Esophagus (tissue), 2 donors: ENCODE results near the gene TRIM69. TPM values are rescaled to one million over a fixed set of nuclear protein-coding genes. Genes with fewer than 3 reads are reported as not detected.
A peak's percentile ranks its signal among the peaks of the same experiment; 100 is the strongest.

Experiments
- H3K27ac ChIP-seq, 2 donors: one replicate each; pipeline ENCODE4 v1.5.1; 2013; ENCODE audit warnings: low read depth in 2 of 2, mild to moderate bottlenecking in 2 of 2, inconsistent platforms in 1 of 2, low read length in 1 of 2, moderate library complexity in 1 of 2
- H3K27me3 ChIP-seq, 2 donors: one replicate each; pipeline ENCODE4 v1.6.1; 2013; ENCODE audit warnings: low read length in 2 of 2, control low read depth in 1 of 2, mild to moderate bottlenecking in 1 of 2; ENCODE audit not compliant: insufficient read depth in 2 of 2, control insufficient read depth in 1 of 2
- H3K36me3 ChIP-seq, 2 donors: one replicate each; pipeline ENCODE4 v1.6.1; 2013; ENCODE audit warnings: low read length in 1 of 2; ENCODE audit not compliant: control insufficient read depth in 2 of 2, insufficient read depth in 2 of 2
- H3K4me1 ChIP-seq, 2 donors: one replicate each; pipeline ENCODE4 v1.6.1; 2013; ENCODE audit warnings: low read length in 1 of 2; ENCODE audit not compliant: control insufficient read depth in 2 of 2, insufficient read depth in 2 of 2
- H3K4me3 ChIP-seq, 2 donors: one replicate each; pipeline ENCODE4 v1.5.1; 2013; ENCODE audit warnings: low read length in 2 of 2, mild to moderate bottlenecking in 2 of 2, low read depth in 1 of 2, moderate library complexity in 1 of 2
- H3K9me3 ChIP-seq, 2 donors: one replicate each; pipeline ENCODE4 v1.6.1; 2013; ENCODE audit warnings: mild to moderate bottlenecking in 2 of 2, low read depth in 1 of 2, low read length in 1 of 2, moderate library complexity in 1 of 2; ENCODE audit not compliant: control insufficient read depth in 2 of 2, insufficient read depth in 1 of 2
- WGBS, 2 donors: extraction: QIAGEN DNeasy Blood & Tissue Kit; methylation state at CpG; one replicate each; pipeline ENCODE4 v1.1.7; 2013; 5-methylcytosine and 5-hydroxymethylcytosine counted together
- polyA plus RNA-seq, 2 donors: library from polyadenylated mRNA; stranded (reverse); fragments of 200-250 nt; gene quantifications; one replicate each; pipeline ENCODE4 v1.2.3, GENCODE V29; 2013
- donor health status: healthy with polysubstance abuse.
- donor health status: Bipolar disorder and iron deficiency.

TRIM69 gene
- polyA plus RNA-seq, 2 donors: 9.4 to 11.1 TPM

- Histone ChIP-seq H3K4me3 (no peak overlapping the region), H3K27ac (no peak overlapping the region), H3K9me3 (no peaks in the 10 kb centered on the region), H3K27me3 (no peaks in the 10 kb centered on the region), H3K4me1 (peaks cover 0 to 5% of the 10 kb centered on the region in 2 donors), H3K36me3 (no peaks in the 10 kb centered on the region)
- 97 to 99% methylated on average over 2 of the region's 2 CpGs for WGBS, 2 donors
These were observed 29.9 kb upstream of the TRIM69 start for GRCh38 chr15:44706401-44706800.

GRCh38 chr15:44706946-44707636 lies 29.2 kb upstream of the TRIM69 start:
- 80 to 84% methylated on average over 2 of the region's 2 CpGs for WGBS, 2 donors
- H3K36me3 ChIP-seq: no peaks in the 10 kb centered on the region
- H3K4me1 ChIP-seq: peaks cover 0 to 5% of the 10 kb centered on the region in 2 donors
- no peak overlapping the region for H3K4me3 ChIP-seq
- H3K27me3 ChIP-seq: no peaks in the 10 kb centered on the region
- no peaks in the 10 kb centered on the region for H3K9me3 ChIP-seq
- H3K27ac ChIP-seq: no peak overlapping the region

GRCh38 chr15:44710236-44711095 lies 25.9 kb upstream of the TRIM69 start:
- peaks cover 0 to 5% of the 10 kb centered on the region in 2 donors for H3K4me1 ChIP-seq
- WGBS, 2 donors: 20 to 23% methylated on average over 11 of the region's 11 CpGs
- peak overlapping the region; percentile 98 to 99 for H3K4me3 ChIP-seq
- H3K9me3 ChIP-seq: no peaks in the 10 kb centered on the region
- no peaks in the 10 kb centered on the region for H3K36me3 ChIP-seq
- peak overlapping the region; percentile 99 to 100 for H3K27ac ChIP-seq
- no peaks in the 10 kb centered on the region for H3K27me3 ChIP-seq

GRCh38 chr15:44711096-44711742 lies 25.1 kb upstream of the TRIM69 start, which contains the start of the genes B2M and PATL2:
Gene B2M (plus strand): TSS chr15:44711517. CDS start chr15:44711547, 30 bp downstream.
Gene PATL2 (minus strand): TSS chr15:44711323. CDS start chr15:44676490, 34,833 bp downstream.
- peaks cover 0 to 5% of the 10 kb centered on the region in 2 donors for H3K4me1 ChIP-seq
- no peaks in the 10 kb centered on the region for H3K27me3 ChIP-seq
- no peaks in the 10 kb centered on the region for H3K9me3 ChIP-seq
- H3K27ac ChIP-seq: peak within 1 kb of the TSS; percentile 99 to 100
- peaks cover 4 to 5% of the 10 kb centered on the region in 2 donors for H3K36me3 ChIP-seq
- peak within 1 kb of the TSS; percentile 98 to 99 for H3K4me3 ChIP-seq
- WGBS, 2 donors: 0% methylated on average over 37 of the region's 37 CpGs

- H3K4me3 ChIP-seq: peak overlapping the region; percentile 98 to 99
- WGBS, 2 donors: 0% methylated on average over 44 to 46 of the region's 46 CpGs
- peaks cover 0 to 5% of the 10 kb centered on the region in 2 donors for H3K4me1 ChIP-seq
- H3K27me3 ChIP-seq: no peaks in the 10 kb centered on the region
- H3K27ac ChIP-seq: peak overlapping the region; percentile 99 to 100
- peaks cover 9 to 11% of the 10 kb centered on the region in 2 donors for H3K36me3 ChIP-seq
- no peaks in the 10 kb centered on the region for H3K9me3 ChIP-seq
These were observed 24.5 kb upstream of the TRIM69 start for GRCh38 chr15:44711743-44712345.

- Histone ChIP-seq H3K4me3 (peak overlapping the region; percentile 61 to 99), H3K4me1 (peaks cover 0 to 5% of the 10 kb centered on the region in 2 donors), H3K27me3 (no peaks in the 10 kb centered on the region), H3K27ac (peak overlapping the region; percentile 89 to 99), H3K36me3 (peaks cover 11% of the 10 kb centered on the region in 2 donors), H3K9me3 (no peaks in the 10 kb centered on the region)
- WGBS, 2 donors: 3 to 6% methylated on average over 24 of the region's 24 CpGs
These were observed 23.9 kb upstream of the TRIM69 start for GRCh38 chr15:44712346-44713005.

- 31 to 41% methylated on average over 5 of the region's 5 CpGs for WGBS, 2 donors
- H3K36me3 ChIP-seq: peaks cover 11 to 15% of the 10 kb centered on the region in 2 donors
- peak overlapping the region; percentile 89 to 99 for H3K27ac ChIP-seq
- H3K4me1 ChIP-seq: no peaks in the 10 kb centered on the region
- H3K27me3 ChIP-seq: no peaks in the 10 kb centered on the region
- H3K4me3 ChIP-seq: peak overlapping the region; percentile 61 to 99
- H3K9me3 ChIP-seq: no peaks in the 10 kb centered on the region
These were observed 23.0 kb upstream of the TRIM69 start for GRCh38 chr15:44713006-44713966.

- H3K27ac ChIP-seq: no peak overlapping the region
- no peaks in the 10 kb centered on the region for H3K4me1 ChIP-seq
- no peaks in the 10 kb centered on the region for H3K27me3 ChIP-seq
- peaks cover 11 to 16% of the 10 kb centered on the region in 2 donors for H3K36me3 ChIP-seq
- H3K9me3 ChIP-seq: no peaks in the 10 kb centered on the region
- H3K4me3 ChIP-seq: no peak overlapping the region
- 62 to 73% methylated on average over 6 of the region's 6 CpGs for WGBS, 2 donors
These were observed 21.1 kb upstream of the TRIM69 start for GRCh38 chr15:44715142-44715796.
